Keratinocyte (primary cell): ENCODE data around the gene STX17. TPM values are rescaled to one million over a fixed set of nuclear protein-coding genes. Genes with fewer than 3 reads are reported as not detected.

Source experiments
- DNase-seq: peaks from one replicate; pipeline ENCODE4 v3.0.0-alpha.2; 2011; ENCODE audit warnings: low read depth, missing footprints, low spot score
- FAIRE-seq: peaks from 2 replicates; lab custom pipeline; 2011; peaks lifted over from hg19 to GRCh38; lab: Jason Lieb, UNC
- H2AFZ ChIP-seq: 2 replicates; pipeline ENCODE4 v1.6.0; 2012; ENCODE audit warnings: low read length, control low read depth, inconsistent platforms; ENCODE audit not compliant: control insufficient read depth
- H3K27ac ChIP-seq: 2 replicates; pipeline ENCODE4 v1.5.1; 2011; ENCODE audit warnings: low read length; ENCODE audit not compliant: control insufficient read depth, insufficient read depth
- H3K27me3 ChIP-seq: 3 replicates; pipeline ENCODE4 v1.6.0; 2011; ENCODE audit warnings: low read length; ENCODE audit not compliant: control insufficient read depth, insufficient read depth; ENCODE audit errors: extremely low read depth
- H3K36me3 ChIP-seq, 2 experiments: 2 replicates in 1 of 2; 3 replicates in 1 of 2; pipeline ENCODE4 v1.5.1; 2011; ENCODE audit warnings: low read length in 2 of 2, mild to moderate bottlenecking in 1 of 2; ENCODE audit not compliant: control insufficient read depth in 2 of 2, insufficient read depth in 2 of 2; ENCODE audit errors: extremely low read depth in 1 of 2
- H3K4me1 ChIP-seq: 3 replicates; pipeline ENCODE4 v1.5.1; 2011; ENCODE audit warnings: low read length; ENCODE audit not compliant: control insufficient read depth, insufficient read depth; ENCODE audit errors: extremely low read depth
- H3K4me2 ChIP-seq: 3 replicates; pipeline ENCODE4 v1.6.0; 2011; ENCODE audit warnings: low read depth, low read length; ENCODE audit not compliant: control insufficient read depth, insufficient read depth; ENCODE audit errors: extremely low read depth
- H3K4me3 ChIP-seq, 3 experiments: fragments of 200-600 bp in 1 of 3; sonication (generic) in 1 of 3; 2 replicates in 2 of 3; 3 replicates in 1 of 3; pipeline ENCODE4 v1.5.1; 2011 to 2016; ENCODE audit warnings: low read length in 3 of 3, mild to moderate bottlenecking in 3 of 3, control low read depth in 2 of 3, inconsistent platforms in 1 of 3, low read depth in 1 of 3, mixed read lengths in 1 of 3, mixed run types in 1 of 3, moderate library complexity in 1 of 3; ENCODE audit not compliant: control insufficient read depth in 2 of 3, insufficient read depth in 2 of 3; ENCODE audit errors: extremely low read depth in 1 of 3
- H3K79me2 ChIP-seq: 2 replicates; pipeline ENCODE4 v1.6.0; 2012; ENCODE audit warnings: low read length; ENCODE audit not compliant: control insufficient read depth, insufficient read depth
- H3K9ac ChIP-seq: 3 replicates; pipeline ENCODE4 v1.6.0; 2011; ENCODE audit warnings: low read length; ENCODE audit not compliant: control insufficient read depth, insufficient read depth; ENCODE audit errors: extremely low read depth
- H3K9me1 ChIP-seq: 3 replicates; pipeline ENCODE4 v1.6.0; 2011; ENCODE audit warnings: low read length; ENCODE audit not compliant: control insufficient read depth, insufficient read depth; ENCODE audit errors: extremely low read depth
- H3K9me3 ChIP-seq: 2 replicates; pipeline ENCODE4 v1.5.1; 2012; ENCODE audit warnings: low read depth, low read length; ENCODE audit not compliant: control insufficient read depth
- H4K20me1 ChIP-seq: 3 replicates; pipeline ENCODE4 v1.6.0; 2011; ENCODE audit warnings: low read length; ENCODE audit not compliant: control insufficient read depth, insufficient read depth; ENCODE audit errors: extremely low read depth
- CTCF ChIP-seq, 3 experiments: IDR thresholded peaks in 1 of 3; conservative IDR thresholded peaks in 1 of 3; optimal IDR thresholded peaks in 1 of 3; 2 replicates in 2 of 3; 3 replicates in 1 of 3; pipeline versions ENCODE3 to v1.5.1; 2011; ENCODE audit warnings: low read length in 3 of 3, mild to moderate bottlenecking in 3 of 3, moderate library complexity in 2 of 3, control low read depth in 1 of 3, inconsistent platforms in 1 of 3; ENCODE audit not compliant: insufficient read depth in 2 of 3; ENCODE audit errors: extremely low read depth in 1 of 3
- EZH2 ChIP-seq: IDR thresholded peaks from one replicate; pipeline ENCODE4 v1.6.1; 2012; ENCODE audit warnings: inconsistent platforms, mild to moderate bottlenecking, low read length, moderate library complexity
- dilution Hi-C: fragments of 300-500 bp; cut with MboI; formaldehyde crosslinking; loops from one replicate; pipeline ENCODE4 v1.7.0; 2020; ENCODE audit warnings: low sequenced_read_pairs; ENCODE audit not compliant: extremely low pct_ligation_motif_present
- polyA plus RNA-seq, 5 experiments: library from polyadenylated mRNA; depleted of rRNA in 3 of 5; stranded (reverse) in 3 of 5; stranded (forward) in 1 of 5; unstranded in 1 of 5; fragments of >200 nt; gene quantifications; 1 replicate in 1 of 5; 2 replicates in 3 of 5; 3 replicates in 1 of 5; pipeline versions ENCODE4 v1.2.1 to v1.2.3, GENCODE V29; 2011 to 2012; ENCODE audit warnings: missing spikeins in 2 of 5, low read depth in 1 of 5, low replicate concordance in 1 of 5

Gene STX17
- polyA plus RNA-seq, 1 donor (not counting 4 experiments of a cell fraction or from before 2014, with no cell fraction given): 12.6 TPM

GRCh38 chr9:99967457-99967856, 61.0 kb downstream of the STX17 start:
- TF ChIP-seq EZH2 (no peak), CTCF (optimal IDR thresholded peaks at IDR 0.05 in 1 of 3, IDR thresholded peaks at IDR 0.05 in 1 of 3, conservative IDR thresholded peaks at IDR 0.05 in 1 of 3; ENCODE audit: extremely low read depth in 1 of 3, insufficient read depth in 2 of 3, low read length in 3 of 3) (no peak)
- FAIRE-seq: no peak
- no peak overlapping the region for H3K4me2 ChIP-seq

GRCh38 chr9:99970481-99970880, 64.0 kb downstream of the STX17 start:
- Histone ChIP-seq H4K20me1 (no peaks in the 10 kb centered on the region), H3K27ac (no peak overlapping the region), H3K79me2 (no peaks in the 10 kb centered on the region), H3K4me2 (no peak overlapping the region), H2AFZ (no peak overlapping the region), H3K4me1 (peaks cover 8% of the 10 kb centered on the region), H3K27me3 (no peaks in the 10 kb centered on the region), H3K9me3 (no peaks in the 10 kb centered on the region), H3K4me3 (no peak overlapping the region), H3K9ac (no peak overlapping the region), H3K36me3 (peaks cover 5 to 7% of the 10 kb centered on the region in 2 experiments), H3K9me1 (no peaks in the 10 kb centered on the region)
- dilution Hi-C loops: no loop called here
- DNase-seq (no peak), FAIRE-seq (no peak)
- no peak for TF ChIP-seq EZH2

More at GRCh38 chr9:99967457-99967856, 61.0 kb downstream of the STX17 start:
- Histone ChIP-seq H3K4me1 (peaks cover 8% of the 10 kb centered on the region), H4K20me1 (no peaks in the 10 kb centered on the region), H3K27ac (no peak overlapping the region), H3K4me3 (no peak overlapping the region), H2AFZ (no peak overlapping the region), H3K9ac (no peak overlapping the region), H3K27me3 (no peaks in the 10 kb centered on the region), H3K9me1 (no peaks in the 10 kb centered on the region), H3K79me2 (no peaks in the 10 kb centered on the region), H3K9me3 (no peaks in the 10 kb centered on the region), H3K36me3 (peaks cover 5 to 8% of the 10 kb centered on the region in 2 experiments)
- no peak for DNase-seq
- dilution Hi-C loops: no loop called here

- Histone ChIP-seq H3K4me2 (no peak overlapping the region), H3K36me3 (peaks cover 5 to 7% of the 10 kb centered on the region in 2 experiments), H3K9ac (no peak overlapping the region), H3K27me3 (no peaks in the 10 kb centered on the region), H3K4me3 (no peak overlapping the region), H4K20me1 (no peaks in the 10 kb centered on the region), H3K79me2 (no peaks in the 10 kb centered on the region), H3K9me3 (no peaks in the 10 kb centered on the region), H3K9me1 (no peaks in the 10 kb centered on the region), H3K4me1 (peaks cover 7% of the 10 kb centered on the region), H3K27ac (no peak overlapping the region), H2AFZ (no peak overlapping the region)
- dilution Hi-C loops: no loop called here
- FAIRE-seq (no peak), DNase-seq (no peak)
- TF ChIP-seq EZH2: no peak
- no peak for TF ChIP-seq CTCF (optimal IDR thresholded peaks at IDR 0.05 in 1 of 3, IDR thresholded peaks at IDR 0.05 in 1 of 3, conservative IDR thresholded peaks at IDR 0.05 in 1 of 3; ENCODE audit: extremely low read depth in 1 of 3, insufficient read depth in 2 of 3, low read length in 3 of 3)
Measured at GRCh38 chr9:99971410-99971809, 65.0 kb downstream of the STX17 start.
